ENCODE results near the gene NPTX1.

The NPTX1 gene

GRCh38 chr17:80460429-80460834 lies 16.0 kb downstream of the NPTX1 start:
- Histone ChIP-seq H3K9ac (ENCODE audit: low read length) (no peak overlapping the region), H3K9me3 (ENCODE audit: control insufficient read depth, low read length) (no peaks in the 10 kb centered on the region), H3K4me3 (ENCODE audit: low read length) (no peak overlapping the region), H3K36me3 (ENCODE audit: control insufficient read depth, insufficient read depth, low read length) (no peaks in the 10 kb centered on the region), H3K4me1 (ENCODE audit: control insufficient read depth, insufficient read depth, low read length) (no peaks in the 10 kb centered on the region), H3K27me3 (ENCODE audit: control insufficient read depth, insufficient read depth, low read length) (peaks cover 15% of the 10 kb centered on the region)

DNA sequence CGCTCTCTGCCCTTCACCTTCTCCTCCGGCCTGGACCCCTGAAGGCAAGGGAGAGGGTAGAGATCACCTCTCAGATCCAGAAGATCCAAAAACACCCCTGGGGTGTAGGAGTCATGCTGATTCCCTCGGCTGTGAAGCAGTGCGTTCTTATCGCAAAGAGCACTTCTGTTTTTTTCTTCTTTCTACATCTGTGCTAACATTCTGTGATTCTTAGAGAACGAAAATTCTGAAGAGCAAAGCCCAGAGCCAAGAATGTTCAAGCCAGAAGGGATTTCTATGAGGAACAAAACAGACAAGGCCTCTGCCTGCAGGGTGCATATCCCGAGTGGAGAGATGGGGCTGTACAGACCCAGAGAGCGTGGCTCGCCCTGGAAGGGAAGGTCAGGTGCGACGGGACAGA lies 17.2 kb downstream of the NPTX1 start:
- Histone ChIP-seq H3K4me3 (ENCODE audit: low read length) (no peak overlapping the region), H3K9ac (ENCODE audit: low read length) (no peak overlapping the region), H3K27me3 (ENCODE audit: control insufficient read depth, insufficient read depth, low read length) (peaks cover 11% of the 10 kb centered on the region), H3K9me3 (ENCODE audit: control insufficient read depth, low read length) (no peaks in the 10 kb centered on the region), H3K36me3 (ENCODE audit: control insufficient read depth, insufficient read depth, low read length) (no peaks in the 10 kb centered on the region), H3K4me1 (ENCODE audit: control insufficient read depth, insufficient read depth, low read length) (peaks cover under 1% of the 10 kb centered on the region)

- peaks cover 10% of the 10 kb centered on the region for H3K4me1 ChIP-seq (ENCODE audit: control insufficient read depth, insufficient read depth, low read length)
- no peaks in the 10 kb centered on the region for H3K36me3 ChIP-seq (ENCODE audit: control insufficient read depth, insufficient read depth, low read length)
- H3K9ac ChIP-seq (ENCODE audit: low read length), result no peak overlapping the region
- no peaks in the 10 kb centered on the region for H3K9me3 ChIP-seq (ENCODE audit: control insufficient read depth, low read length)
- H3K27me3 ChIP-seq (ENCODE audit: control insufficient read depth, insufficient read depth, low read length), result peaks cover 4% of the 10 kb centered on the region
- no peak overlapping the region for H3K4me3 ChIP-seq (ENCODE audit: low read length)
Observed at GRCh38 chr17:80458016-80458415, 18.4 kb downstream of the NPTX1 start.

GRCh38 chr17:80457236-80457856 lies 19.1 kb downstream of the NPTX1 start:
- no peak overlapping the region for H3K4me3 ChIP-seq (ENCODE audit: low read length)
- no peaks in the 10 kb centered on the region for H3K36me3 ChIP-seq (ENCODE audit: control insufficient read depth, insufficient read depth, low read length)
- H3K9me3 ChIP-seq (ENCODE audit: control insufficient read depth, low read length), result no peaks in the 10 kb centered on the region
- H3K9ac ChIP-seq (ENCODE audit: low read length), result no peak overlapping the region
- peaks cover 10% of the 10 kb centered on the region for H3K4me1 ChIP-seq (ENCODE audit: control insufficient read depth, insufficient read depth, low read length)
- peaks cover 4% of the 10 kb centered on the region for H3K27me3 ChIP-seq (ENCODE audit: control insufficient read depth, insufficient read depth, low read length)

DNA sequence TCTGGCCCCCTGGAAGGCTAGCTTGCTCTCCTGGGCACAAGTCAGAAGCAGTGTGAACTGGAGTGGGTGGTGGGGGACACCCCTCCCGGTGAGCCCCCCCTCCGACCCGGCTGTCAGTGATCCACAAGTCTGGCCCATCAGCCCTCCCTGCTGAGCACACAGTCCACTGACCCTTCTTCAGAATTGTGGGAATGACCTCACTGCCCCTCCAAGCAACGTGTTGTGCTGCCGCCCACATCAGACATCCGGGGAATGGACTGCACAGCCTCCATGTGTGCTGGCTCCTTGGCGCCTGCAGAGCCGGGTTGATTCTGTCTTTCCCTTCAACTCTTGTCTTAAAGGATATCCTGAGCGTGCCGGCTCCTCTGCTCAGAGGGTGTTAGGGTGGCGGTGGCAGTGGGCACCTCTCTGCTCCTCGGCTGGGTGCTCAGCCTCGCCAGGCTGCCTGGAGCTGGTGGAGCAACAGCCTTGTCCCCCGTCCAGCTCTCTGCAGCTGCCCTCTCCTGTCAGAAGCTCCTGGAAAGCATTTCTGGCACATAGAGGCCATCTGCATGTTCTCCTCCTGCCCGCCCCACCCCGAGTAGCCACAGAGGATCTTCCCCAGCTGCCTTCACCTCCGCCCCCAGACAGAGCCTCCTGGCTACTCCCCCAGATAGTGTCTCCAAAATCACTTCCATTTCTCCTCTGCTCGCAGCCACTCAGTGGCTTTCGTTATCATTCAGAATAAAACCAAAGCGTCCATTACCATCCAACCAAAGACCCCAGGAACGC lies 19.8 kb downstream of the NPTX1 start:
- H3K9ac ChIP-seq (ENCODE audit: low read length), result no peak overlapping the region
- H3K9me3 ChIP-seq (ENCODE audit: control insufficient read depth, low read length), result no peaks in the 10 kb centered on the region
- H3K4me3 ChIP-seq (ENCODE audit: low read length), result no peak overlapping the region
- peaks cover 10% of the 10 kb centered on the region for H3K4me1 ChIP-seq (ENCODE audit: control insufficient read depth, insufficient read depth, low read length)
- H3K36me3 ChIP-seq (ENCODE audit: control insufficient read depth, insufficient read depth, low read length), result no peaks in the 10 kb centered on the region
- H3K27me3 ChIP-seq (ENCODE audit: control insufficient read depth, insufficient read depth, low read length), result peaks cover 4% of the 10 kb centered on the region

DNA sequence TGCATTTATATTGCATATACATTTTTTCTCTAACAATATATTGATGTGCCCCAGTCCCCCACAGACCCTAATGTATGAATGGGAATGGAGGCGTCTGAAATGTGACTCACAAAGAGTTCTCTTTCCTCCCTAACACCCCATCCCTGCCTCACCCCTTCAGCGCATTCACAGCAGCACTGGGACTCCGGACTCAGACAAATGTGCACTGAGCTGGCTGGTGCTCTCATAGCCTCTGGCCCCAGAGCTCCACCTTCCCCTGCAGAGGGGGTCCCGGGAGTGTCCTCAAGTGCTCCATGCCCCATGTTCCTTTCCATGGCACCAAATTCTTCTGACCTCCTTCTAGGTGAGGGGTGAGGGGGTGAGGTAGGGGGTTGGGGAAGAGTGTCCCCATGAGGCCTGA lies 20.6 kb downstream of the NPTX1 start:
- Histone ChIP-seq H3K4me3 (ENCODE audit: low read length) (no peak overlapping the region), H3K9ac (ENCODE audit: low read length) (no peak overlapping the region), H3K9me3 (ENCODE audit: control insufficient read depth, low read length) (no peaks in the 10 kb centered on the region), H3K4me1 (ENCODE audit: control insufficient read depth, insufficient read depth, low read length) (peaks cover 10% of the 10 kb centered on the region), H3K36me3 (ENCODE audit: control insufficient read depth, insufficient read depth, low read length) (no peaks in the 10 kb centered on the region), H3K27me3 (ENCODE audit: control insufficient read depth, insufficient read depth, low read length) (peaks cover 4% of the 10 kb centered on the region)

DNA sequence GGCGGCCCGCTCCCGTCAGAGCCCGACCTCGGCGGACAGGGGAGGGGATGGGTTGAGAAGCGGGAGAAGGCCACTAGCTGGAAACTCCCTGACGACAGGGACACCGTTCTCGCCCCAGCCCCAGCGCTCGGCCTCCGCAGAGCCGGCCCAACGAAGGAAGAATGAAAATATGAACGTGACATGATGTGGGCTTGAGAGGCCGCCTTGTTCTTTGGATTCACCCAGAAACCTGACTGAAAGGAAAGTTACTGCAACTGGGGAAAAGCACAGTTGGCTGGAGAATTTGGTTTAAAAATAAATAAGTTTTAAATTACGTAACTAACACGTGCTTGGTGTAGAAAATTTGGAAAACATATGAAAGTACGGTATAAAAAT lies 21.1 kb downstream of the NPTX1 start:
- Histone ChIP-seq H3K9ac (ENCODE audit: low read length) (peak overlapping the region; percentile 95), H3K4me3 (ENCODE audit: low read length) (peak overlapping the region; percentile 76), H3K27me3 (ENCODE audit: control insufficient read depth, insufficient read depth, low read length) (peaks cover 4% of the 10 kb centered on the region), H3K4me1 (ENCODE audit: control insufficient read depth, insufficient read depth, low read length) (peaks cover 10% of the 10 kb centered on the region), H3K36me3 (ENCODE audit: control insufficient read depth, insufficient read depth, low read length) (no peaks in the 10 kb centered on the region), H3K9me3 (ENCODE audit: control insufficient read depth, low read length) (no peaks in the 10 kb centered on the region)

DNA sequence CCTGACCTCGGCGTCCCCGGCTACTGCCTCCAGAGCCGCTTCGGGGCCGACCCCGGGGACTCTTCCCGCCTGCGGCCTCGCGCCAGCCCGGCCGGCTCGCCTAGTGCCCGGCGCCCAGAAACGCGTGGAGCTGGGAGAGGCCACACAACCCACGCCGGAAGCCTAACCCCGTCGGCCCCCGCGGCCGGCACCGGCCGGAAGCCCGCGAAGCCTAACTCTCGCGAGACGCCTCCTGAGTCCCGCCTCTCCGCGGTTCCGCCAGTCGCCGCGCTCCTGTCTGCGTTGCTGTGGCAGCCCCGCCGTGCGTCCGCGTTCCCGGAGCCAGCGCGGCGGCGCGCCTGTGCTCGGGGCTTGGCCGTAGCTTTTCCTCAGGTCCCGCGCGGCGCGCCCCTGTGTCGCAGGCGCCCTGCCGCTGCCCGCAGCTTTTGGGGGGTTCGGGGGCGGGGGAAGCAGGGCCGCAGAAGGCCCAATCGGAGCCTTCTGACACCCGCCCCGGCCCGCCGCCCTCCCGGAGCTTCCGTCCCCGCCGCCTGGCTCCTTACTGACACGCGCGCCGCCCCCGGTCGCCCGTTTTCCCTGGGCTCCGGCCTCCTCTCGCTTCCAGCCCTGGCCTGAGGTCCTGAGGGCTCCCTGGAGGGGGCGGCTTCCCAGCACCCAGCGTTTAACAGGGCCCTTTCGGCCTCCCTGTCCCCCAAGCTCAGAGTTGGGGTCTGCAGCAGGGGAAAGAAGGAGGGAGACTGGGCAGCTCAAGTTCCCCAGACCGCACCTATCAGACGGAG lies 21.7 kb downstream of the NPTX1 start:
- Histone ChIP-seq H3K9ac (ENCODE audit: low read length) (peak overlapping the region; percentile 95), H3K36me3 (ENCODE audit: control insufficient read depth, insufficient read depth, low read length) (no peaks in the 10 kb centered on the region), H3K27me3 (ENCODE audit: control insufficient read depth, insufficient read depth, low read length) (peaks cover 4% of the 10 kb centered on the region), H3K4me3 (ENCODE audit: low read length) (peak overlapping the region; percentile 76), H3K9me3 (ENCODE audit: control insufficient read depth, low read length) (no peaks in the 10 kb centered on the region), H3K4me1 (ENCODE audit: control insufficient read depth, insufficient read depth, low read length) (peaks cover 10% of the 10 kb centered on the region)

DNA sequence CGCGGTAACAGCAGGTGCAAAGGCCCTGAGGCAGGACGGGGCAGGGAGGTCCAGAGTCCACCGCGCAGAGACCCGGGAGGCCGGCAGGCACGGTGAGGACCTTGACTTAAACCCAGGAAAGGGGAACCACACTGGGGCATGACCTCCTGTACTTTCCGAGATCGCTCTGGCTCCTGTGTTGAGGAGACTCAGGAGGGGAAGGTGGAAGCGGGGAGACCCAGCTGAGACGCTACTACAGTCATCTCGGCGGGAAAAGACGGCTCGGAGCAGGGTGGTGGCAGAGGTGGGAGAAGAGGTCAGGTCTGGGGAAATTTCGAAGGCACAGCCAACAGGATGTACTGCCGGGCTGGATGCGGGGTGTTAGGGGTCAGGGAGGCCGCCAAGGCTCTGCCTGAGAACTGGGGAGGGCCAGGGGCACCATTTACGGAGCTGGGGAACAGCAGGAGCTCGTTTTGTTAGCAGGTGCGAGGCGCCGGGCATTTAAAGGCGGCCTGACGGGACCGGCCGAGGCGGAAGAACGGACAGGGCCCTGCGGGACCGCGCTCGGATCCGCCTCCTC lies 22.3 kb downstream of the NPTX1 start:
- H3K36me3 ChIP-seq (ENCODE audit: control insufficient read depth, insufficient read depth, low read length), result no peaks in the 10 kb centered on the region
- H3K9me3 ChIP-seq (ENCODE audit: control insufficient read depth, low read length), result no peaks in the 10 kb centered on the region
- H3K4me3 ChIP-seq (ENCODE audit: low read length), result peak overlapping the region; percentile 48
- H3K27me3 ChIP-seq (ENCODE audit: control insufficient read depth, insufficient read depth, low read length), result peaks cover 4% of the 10 kb centered on the region
- peak overlapping the region; percentile 95 for H3K9ac ChIP-seq (ENCODE audit: low read length)
- H3K4me1 ChIP-seq (ENCODE audit: control insufficient read depth, insufficient read depth, low read length), result peaks cover 10% of the 10 kb centered on the region

DNA sequence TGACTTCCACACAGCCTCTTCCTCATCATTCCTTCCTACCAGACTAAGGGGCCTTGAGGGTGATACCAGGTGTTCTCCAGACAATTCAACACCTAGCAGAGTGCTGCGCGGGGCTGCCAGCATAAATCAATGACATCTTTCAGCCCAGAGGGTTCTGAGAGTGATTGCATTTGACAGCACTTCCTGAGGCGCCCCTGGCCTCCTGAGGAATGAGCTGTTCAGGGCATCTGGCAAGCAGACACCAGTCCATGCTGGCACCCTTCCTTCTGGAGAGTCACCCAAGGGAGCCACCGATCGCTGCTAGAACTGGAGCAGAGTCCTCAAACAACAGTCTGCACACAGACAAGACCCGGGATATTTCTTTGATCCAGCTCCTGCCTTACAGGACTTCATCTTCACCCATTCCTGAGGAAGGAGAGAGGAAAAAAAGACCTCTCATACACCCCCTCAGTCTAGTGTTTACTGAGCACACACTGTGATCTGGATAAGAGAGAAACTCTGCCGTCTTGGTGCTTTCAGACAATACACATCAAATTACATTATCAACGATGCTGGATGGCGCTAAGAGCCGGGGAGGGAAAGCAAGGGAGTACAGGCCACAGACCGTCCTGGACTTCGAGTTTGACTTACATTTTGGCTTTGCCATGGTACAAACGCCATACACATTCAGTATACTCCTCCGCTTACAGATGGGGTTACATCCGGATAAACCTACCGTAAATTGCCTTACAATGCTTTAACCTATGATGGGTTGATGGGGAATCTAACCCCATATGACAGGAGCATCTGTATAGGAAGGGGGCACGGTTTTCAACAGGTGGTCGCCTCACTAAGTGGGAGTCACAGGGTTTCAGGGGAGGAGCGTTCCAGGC lies 23.0 kb downstream of the NPTX1 start:
- H3K9me3 ChIP-seq (ENCODE audit: control insufficient read depth, low read length), result no peaks in the 10 kb centered on the region
- peak overlapping the region; percentile 95 for H3K9ac ChIP-seq (ENCODE audit: low read length)
- no peak overlapping the region for H3K4me3 ChIP-seq (ENCODE audit: low read length)
- H3K27me3 ChIP-seq (ENCODE audit: control insufficient read depth, insufficient read depth, low read length), result peaks cover 1% of the 10 kb centered on the region
- H3K4me1 ChIP-seq (ENCODE audit: control insufficient read depth, insufficient read depth, low read length), result peaks cover 10% of the 10 kb centered on the region
- H3K36me3 ChIP-seq (ENCODE audit: control insufficient read depth, insufficient read depth, low read length), result no peaks in the 10 kb centered on the region

- H3K36me3 ChIP-seq (ENCODE audit: control insufficient read depth, insufficient read depth, low read length), result no peaks in the 10 kb centered on the region
- H3K9me3 ChIP-seq (ENCODE audit: control insufficient read depth, low read length), result no peaks in the 10 kb centered on the region
- no peaks in the 10 kb centered on the region for H3K27me3 ChIP-seq (ENCODE audit: control insufficient read depth, insufficient read depth, low read length)
- H3K4me3 ChIP-seq (ENCODE audit: low read length), result no peak overlapping the region
- no peak overlapping the region for H3K9ac ChIP-seq (ENCODE audit: low read length)
- peaks cover 10% of the 10 kb centered on the region for H3K4me1 ChIP-seq (ENCODE audit: control insufficient read depth, insufficient read depth, low read length)
Observed at GRCh38 chr17:80452173-80452915, 24.1 kb downstream of the NPTX1 start.
